HG02943 (cell line): ENCODE data around the gene IFNA6.
A peak's percentile ranks its signal among the peaks of the same experiment; 100 is the strongest.

Experiments
- ATAC-seq: cut with Tn5 transposase; IDR thresholded peaks from one replicate; pipeline ENCODE4 v1.9.1; 2021; ENCODE audit warnings: mild to moderate bottlenecking, low read depth, moderate library complexity; ENCODE audit not compliant: unreplicated experiment

IFNA6 gene

GRCh38 chr9:21331676-21332402 is 18.8 kb downstream of the IFNA6 start:
- no peak for ATAC-seq

DNA sequence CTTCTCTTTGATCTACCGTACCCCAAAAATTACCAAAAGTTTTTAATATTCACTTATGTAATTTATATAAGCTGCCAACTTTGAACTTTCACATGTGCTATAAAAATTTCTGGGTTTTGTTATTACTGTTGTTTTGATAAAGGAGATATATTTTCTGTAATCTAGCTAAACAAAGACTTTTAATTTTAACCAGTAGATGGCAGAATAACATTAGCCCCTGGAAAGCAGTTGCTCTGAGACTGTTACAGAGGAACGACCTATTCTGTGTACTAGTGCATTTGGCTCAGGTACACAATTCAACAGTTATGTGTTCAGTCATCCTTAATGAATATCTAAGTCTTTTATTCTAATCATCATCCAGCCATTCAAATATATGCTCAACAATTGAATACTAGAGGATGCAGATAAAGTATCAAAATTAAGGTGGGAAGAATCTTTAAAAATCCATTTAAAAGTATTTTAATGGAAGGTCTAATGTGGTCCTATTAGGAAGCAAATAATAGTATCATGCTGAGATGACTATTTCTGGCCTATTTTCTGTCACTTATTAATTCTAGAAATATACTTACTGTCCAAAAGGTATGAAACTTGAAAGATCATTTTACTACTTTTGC is 24.1 kb downstream of the IFNA6 start:
- peak; percentile 71 for ATAC-seq

DNA sequence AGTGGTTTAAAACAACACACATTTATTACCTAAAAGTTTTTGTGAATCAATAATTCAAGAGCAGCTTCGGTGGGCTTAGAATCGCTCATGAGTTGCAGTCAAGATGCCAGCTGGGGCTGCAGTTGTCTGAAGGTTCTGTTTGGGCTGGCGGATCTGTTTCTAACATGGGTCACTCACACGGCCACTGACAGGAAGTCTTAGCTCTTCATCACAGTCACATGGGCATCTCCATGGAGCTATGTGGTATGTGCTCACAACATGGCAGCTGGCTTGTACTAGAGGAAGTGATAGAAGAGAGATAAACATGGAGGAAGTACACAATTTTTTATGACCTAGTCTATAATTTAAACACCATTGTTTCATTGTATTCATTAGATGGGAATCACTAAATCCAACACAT is 26.6 kb downstream of the IFNA6 start:
- ATAC-seq, result no peak

GRCh38 chr9:21322911-21323461 is 27.7 kb downstream of the IFNA6 start:
- no peak for ATAC-seq

GRCh38 chr9:21320465-21320864 is 30.2 kb downstream of the IFNA6 start:
- ATAC-seq, result no peak

DNA sequence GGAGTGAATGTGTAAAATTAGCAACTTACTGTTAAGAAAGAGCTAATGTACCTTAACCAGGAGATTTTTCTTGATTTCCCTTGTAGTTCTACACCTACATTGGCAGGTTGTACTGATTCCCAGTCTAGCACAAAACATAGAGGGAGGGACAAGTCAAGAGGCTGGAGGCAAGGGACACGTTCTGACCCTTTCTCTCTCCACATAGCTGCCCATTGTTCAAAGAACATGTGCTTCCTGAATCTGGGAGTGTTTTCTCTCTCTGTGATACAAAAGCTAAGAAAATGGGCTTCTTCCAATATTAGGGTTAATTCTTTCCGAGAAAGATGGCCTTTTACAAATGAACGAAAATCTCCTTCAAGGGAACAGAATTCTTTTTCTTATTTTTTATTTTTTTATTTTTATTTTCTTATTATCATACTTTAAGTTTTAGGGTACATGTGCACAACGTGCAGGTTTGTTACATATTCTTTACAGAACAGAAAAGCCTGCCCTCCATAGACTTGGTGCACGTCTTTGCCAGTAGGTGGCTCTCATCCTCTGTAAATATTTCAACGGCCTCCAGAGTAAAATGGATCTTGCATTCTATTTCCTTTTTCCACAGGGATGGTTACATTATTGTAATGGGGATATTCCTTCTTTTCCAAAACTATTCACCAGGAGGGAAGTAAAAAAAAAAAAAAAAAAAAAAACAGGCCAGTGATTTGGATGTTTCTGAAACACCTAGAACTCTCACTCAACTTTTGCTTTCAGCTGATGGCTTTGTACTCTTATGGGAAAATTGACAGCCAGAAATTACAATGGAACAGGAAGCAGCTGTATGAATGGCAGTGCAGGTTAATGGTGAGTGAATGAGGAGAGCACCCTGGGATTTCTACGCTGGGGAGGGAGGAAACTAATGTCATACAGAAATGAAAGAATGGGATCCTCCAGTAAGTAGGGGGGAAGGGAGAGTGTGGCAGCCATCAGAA is 32.4 kb downstream of the IFNA6 start:
- ATAC-seq, result no peak

DNA sequence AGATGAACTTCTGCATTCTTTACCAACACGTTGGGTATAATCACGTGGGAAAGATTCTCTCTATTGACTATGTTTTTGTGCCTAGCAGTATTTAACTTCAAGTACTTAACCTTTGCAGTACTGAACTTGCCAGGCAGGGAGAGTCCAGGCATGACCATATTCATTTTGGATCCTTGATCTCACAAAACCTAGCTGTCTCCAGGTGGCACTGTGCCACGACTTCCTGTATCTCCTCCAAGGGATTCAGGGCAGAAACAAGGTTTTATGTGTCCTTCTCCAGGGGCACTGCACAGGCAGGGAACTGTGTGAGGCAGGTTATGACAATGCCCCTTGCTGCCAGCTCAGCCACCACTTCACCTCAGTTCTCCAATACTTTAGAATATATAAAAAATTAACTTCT is 33.8 kb downstream of the IFNA6 start:
- no peak for ATAC-seq

DNA sequence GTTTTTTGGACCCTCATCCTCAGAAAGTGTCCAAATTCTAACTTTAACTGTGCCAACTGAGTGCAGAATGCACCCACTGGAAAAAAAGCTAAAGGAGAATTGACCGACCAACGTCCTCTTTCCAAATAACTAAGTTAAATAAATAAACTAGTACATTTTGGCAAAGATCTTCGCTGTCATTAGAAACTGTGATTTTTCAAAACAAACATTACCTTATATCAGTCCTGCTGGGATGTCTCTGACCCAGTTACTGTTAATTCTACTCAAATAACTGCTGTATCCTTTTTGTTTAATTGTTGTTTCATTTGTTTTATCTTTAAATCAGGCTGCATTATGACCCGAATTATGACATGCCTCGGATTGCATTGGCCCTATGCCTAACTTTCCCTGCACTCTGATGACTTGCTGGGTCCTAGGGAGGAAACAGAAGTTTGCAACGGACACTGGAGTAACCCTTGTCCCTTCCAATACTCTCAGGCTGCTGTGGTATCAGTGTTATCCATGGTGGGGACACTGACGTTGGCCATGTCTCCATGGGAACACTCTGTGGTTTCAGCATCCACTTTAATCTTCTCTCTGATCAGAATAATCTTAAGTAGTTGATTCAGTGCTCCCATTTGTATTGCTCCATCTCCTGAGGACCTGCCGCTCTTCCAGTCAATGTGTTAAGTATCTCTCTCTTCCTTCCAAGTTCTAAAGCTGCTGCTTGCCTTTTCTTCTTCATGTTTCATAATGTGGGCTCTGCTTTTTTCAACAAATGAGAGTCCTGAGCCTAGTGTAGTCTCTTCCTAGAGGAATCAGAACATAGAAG is 34.5 kb downstream of the IFNA6 start:
- ATAC-seq, result no peak

DNA sequence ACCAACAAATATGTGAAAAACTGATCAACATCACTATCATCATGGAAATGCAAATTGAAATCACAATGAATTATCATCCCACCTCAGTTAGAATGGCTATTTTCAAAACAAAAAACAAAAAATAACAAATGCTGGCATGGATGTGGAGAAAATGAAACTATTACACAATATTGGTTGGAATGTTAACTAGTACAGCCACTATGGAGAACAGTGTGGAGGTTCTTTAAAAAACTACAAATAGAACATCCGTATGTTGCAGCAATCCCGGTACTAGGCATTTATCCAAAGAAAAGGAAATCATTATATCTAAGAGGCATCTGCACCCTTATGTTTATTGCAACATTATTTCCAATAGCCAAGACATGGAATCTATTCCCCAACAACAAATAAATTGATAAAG is 36.5 kb downstream of the IFNA6 start:
- ATAC-seq, result no peak

DNA sequence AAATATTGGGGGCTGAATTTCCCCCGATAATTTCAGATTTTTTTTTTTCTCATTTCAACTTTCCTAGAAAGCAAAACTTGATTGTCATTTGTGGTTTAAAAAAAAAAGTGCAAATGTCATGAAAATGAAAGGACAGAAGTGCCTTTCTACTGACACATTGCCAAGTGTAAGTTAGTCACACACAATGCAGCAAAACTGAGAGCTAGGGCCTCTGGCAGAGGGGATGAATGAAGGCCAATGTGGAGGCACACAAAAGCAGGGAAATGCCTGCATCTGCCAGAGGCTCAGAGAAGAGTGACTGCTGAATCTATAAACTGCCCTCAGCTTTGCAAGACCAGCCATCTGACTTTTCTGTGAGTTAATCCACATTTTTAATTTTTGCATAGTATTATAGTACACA is 38.8 kb downstream of the IFNA6 start:
- no peak for ATAC-seq

DNA sequence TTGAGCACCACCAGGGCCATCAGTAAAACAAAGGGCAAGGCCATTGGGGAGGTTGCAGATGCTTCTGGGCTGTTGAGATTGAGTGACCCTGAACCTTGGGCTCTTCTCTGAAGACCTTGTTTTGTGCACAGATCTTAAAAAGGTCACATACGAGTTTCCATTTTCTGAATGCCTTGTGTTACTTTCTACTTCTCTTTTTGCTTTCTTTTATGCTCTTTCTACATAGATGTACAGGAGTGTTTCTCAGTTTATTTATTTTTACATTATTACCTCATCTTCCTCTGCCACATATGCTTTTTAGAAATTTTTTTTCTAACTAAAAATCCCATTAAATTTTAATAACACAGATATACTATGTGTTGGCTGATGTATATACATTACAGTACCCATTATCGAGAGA is 45.5 kb downstream of the IFNA6 start, which contains the start of gene IFNA5:
Gene IFNA5, minus strand, starts transcription at position 101 of the 400 bp plus-strand sequence. Its CDS starts 57 bp downstream, at position 44.
- no peak for ATAC-seq
